Measurements from ENCODE around the gene CISH. TPM values are rescaled to one million over a fixed set of nuclear protein-coding genes. Genes with fewer than 3 reads are reported as not detected.

The CISH gene
- total and polyA plus RNA-seq, 2 donors from 2014 or later, result 30.8 to 59.4 TPM

DNA sequence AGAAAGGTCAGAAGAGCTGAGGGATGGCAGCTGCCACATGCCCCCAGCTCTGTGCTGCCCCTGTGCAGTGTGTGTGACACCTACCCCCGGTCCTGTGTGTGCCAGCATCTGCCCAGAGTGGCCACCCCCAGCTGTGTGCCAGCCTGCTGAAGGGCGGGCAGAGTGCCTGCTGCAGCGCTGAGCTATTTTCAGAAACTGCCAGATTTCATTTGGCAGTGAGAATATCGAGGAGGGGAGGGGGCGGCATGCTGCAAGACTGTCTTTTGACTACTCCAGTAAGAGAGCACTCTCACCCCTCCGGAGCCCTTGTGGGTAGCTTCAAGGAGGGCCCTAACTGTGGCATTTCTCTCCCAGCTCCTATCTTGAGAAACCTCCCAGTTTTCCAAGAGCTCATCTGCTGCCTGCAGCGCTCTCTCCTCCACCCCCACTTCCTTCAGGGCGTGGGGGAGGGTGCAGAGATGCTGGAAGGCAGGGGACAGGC, 37.9 kb upstream of the CISH start:
- FAIRE-seq (no peak), DNase-seq (no peak)
- H3K9ac ChIP-seq (ENCODE audit: low read length in 3 of 3), result no peak overlapping the region
- no peaks in the 10 kb centered on the region for H3K4me1 ChIP-seq (ENCODE audit: control insufficient read depth in 2 of 3, insufficient read depth in 2 of 3, low read depth in 1 of 3, low read length in 3 of 3)
- peaks cover 0 to 9% (median 7%) of the 10 kb centered on the region in 3 donors for H3K36me3 ChIP-seq (ENCODE audit: control insufficient read depth in 2 of 3, insufficient read depth in 3 of 3, low read length in 3 of 3)
- no peaks in the 10 kb centered on the region for H3K9me3 ChIP-seq (ENCODE audit: control insufficient read depth in 2 of 3, insufficient read depth in 1 of 3, low read length in 3 of 3)
- H3K27me3 ChIP-seq (ENCODE audit: control insufficient read depth, insufficient read depth, low read length), result no peaks in the 10 kb centered on the region
- no peak overlapping the region for H3K27ac ChIP-seq (ENCODE audit: low read depth in 2 of 2, low read length in 2 of 2)
- no peak overlapping the region for H3K4me3 ChIP-seq (ENCODE audit: low read length in 3 of 3)
- intact Hi-C loops (cut with DNase I), result no loop called here
- no peak for TF ChIP-seq CTCF (IDR thresholded peaks at IDR 0.05; ENCODE audit: borderline replicate concordance, extremely low read depth, insufficient read depth)

DNA sequence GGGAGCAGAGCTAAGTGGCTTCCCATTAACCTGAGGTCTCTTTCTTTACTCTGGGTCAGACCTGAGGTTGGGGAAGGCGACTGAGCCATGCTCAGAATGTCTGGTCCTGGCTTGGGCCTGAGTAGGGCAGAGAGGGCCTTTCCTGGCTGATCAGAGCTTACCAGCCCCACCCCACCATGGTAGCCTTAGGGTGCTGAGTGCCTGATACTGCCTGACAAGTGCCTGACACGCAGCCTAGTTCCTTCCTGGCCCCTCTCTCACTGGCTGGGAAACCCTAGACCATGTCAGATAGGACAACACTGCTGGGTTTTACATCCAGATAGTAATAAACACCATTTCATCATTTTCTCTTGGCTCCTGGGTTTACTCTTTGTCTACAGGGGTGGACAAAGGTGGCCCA, 37.4 kb upstream of the CISH start:
- Histone ChIP-seq H3K27ac (ENCODE audit: low read depth in 2 of 2, low read length in 2 of 2) (no peak overlapping the region), H3K9me3 (ENCODE audit: control insufficient read depth in 2 of 3, insufficient read depth in 1 of 3, low read length in 3 of 3) (no peaks in the 10 kb centered on the region), H3K4me1 (ENCODE audit: control insufficient read depth in 2 of 3, insufficient read depth in 2 of 3, low read depth in 1 of 3, low read length in 3 of 3) (no peaks in the 10 kb centered on the region), H3K36me3 (ENCODE audit: control insufficient read depth in 2 of 3, insufficient read depth in 3 of 3, low read length in 3 of 3) (peaks cover 0 to 14% (median 10%) of the 10 kb centered on the region in 3 donors), H3K4me3 (ENCODE audit: low read length in 3 of 3) (no peak overlapping the region), H3K9ac (ENCODE audit: low read length in 3 of 3) (no peak overlapping the region), H3K27me3 (ENCODE audit: control insufficient read depth, insufficient read depth, low read length) (no peaks in the 10 kb centered on the region)
- FAIRE-seq (no peak), DNase-seq (no peak)
- no peak for TF ChIP-seq CTCF (IDR thresholded peaks at IDR 0.05; ENCODE audit: borderline replicate concordance, extremely low read depth, insufficient read depth)
- intact Hi-C loops (cut with DNase I), result no loop called here

GRCh38 chr3:50648313-50648712, 36.7 kb upstream of the CISH start:
- Histone ChIP-seq H3K27ac (ENCODE audit: low read depth in 2 of 2, low read length in 2 of 2) (no peak overlapping the region), H3K27me3 (ENCODE audit: control insufficient read depth, insufficient read depth, low read length) (no peaks in the 10 kb centered on the region), H3K36me3 (ENCODE audit: control insufficient read depth in 2 of 3, insufficient read depth in 3 of 3, low read length in 3 of 3) (peaks cover 0 to 18% (median 11%) of the 10 kb centered on the region in 3 donors), H3K4me3 (ENCODE audit: low read length in 3 of 3) (no peak overlapping the region), H3K4me1 (ENCODE audit: control insufficient read depth in 2 of 3, insufficient read depth in 2 of 3, low read depth in 1 of 3, low read length in 3 of 3) (no peaks in the 10 kb centered on the region), H3K9me3 (ENCODE audit: control insufficient read depth in 2 of 3, insufficient read depth in 1 of 3, low read length in 3 of 3) (no peaks in the 10 kb centered on the region), H3K9ac (ENCODE audit: low read length in 3 of 3) (no peak overlapping the region)
- intact Hi-C loops (cut with DNase I), result no loop called here
- FAIRE-seq, result no peak
- TF ChIP-seq CTCF (IDR thresholded peaks at IDR 0.05; ENCODE audit: borderline replicate concordance, extremely low read depth, insufficient read depth), result no peak
- DNase-seq, result no peak

- TF ChIP-seq CTCF (IDR thresholded peaks at IDR 0.05; ENCODE audit: borderline replicate concordance, extremely low read depth, insufficient read depth), result no peak
- Histone ChIP-seq H3K4me3 (ENCODE audit: low read length in 3 of 3) (no peak overlapping the region), H3K9me3 (ENCODE audit: control insufficient read depth in 2 of 3, insufficient read depth in 1 of 3, low read length in 3 of 3) (no peaks in the 10 kb centered on the region), H3K36me3 (ENCODE audit: control insufficient read depth in 2 of 3, insufficient read depth in 3 of 3, low read length in 3 of 3) (peaks cover 0 to 39% (median 21%) of the 10 kb centered on the region in 3 donors), H3K27ac (ENCODE audit: low read depth in 2 of 2, low read length in 2 of 2) (no peak overlapping the region), H3K4me1 (ENCODE audit: control insufficient read depth in 2 of 3, insufficient read depth in 2 of 3, low read depth in 1 of 3, low read length in 3 of 3) (no peaks in the 10 kb centered on the region), H3K27me3 (ENCODE audit: control insufficient read depth, insufficient read depth, low read length) (no peaks in the 10 kb centered on the region), H3K9ac (ENCODE audit: low read length in 3 of 3) (no peak overlapping the region)
- FAIRE-seq, result no peak
- intact Hi-C loops (cut with DNase I), result no loop called here
- no peak for DNase-seq
Measured at GRCh38 chr3:50645378-50645777, 33.8 kb upstream of the CISH start.

Measured in kidney (tissue), 14 donors.